ENCODE data around the gene SHROOM4.

DNA sequence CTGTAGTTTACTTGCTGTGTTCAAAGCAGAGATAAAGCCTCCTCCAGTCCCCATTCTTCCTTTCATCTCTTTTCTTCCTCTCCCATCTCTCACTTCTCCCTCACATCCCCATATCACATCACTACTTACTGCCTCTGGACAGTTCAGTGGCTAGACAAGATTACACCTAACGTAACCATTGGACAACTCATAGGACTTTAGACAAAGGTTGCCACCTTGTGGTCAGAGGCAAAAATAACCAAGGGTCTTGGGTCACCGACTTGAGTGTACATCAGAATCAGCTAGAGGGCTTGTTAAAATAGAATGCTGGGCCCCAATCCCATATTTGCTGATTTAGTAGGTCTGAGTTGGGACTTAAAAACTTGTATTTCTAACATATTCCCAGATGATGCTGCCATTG is 234.0 kb downstream of the SHROOM4 start:
- TF ChIP-seq, protein P1, sequence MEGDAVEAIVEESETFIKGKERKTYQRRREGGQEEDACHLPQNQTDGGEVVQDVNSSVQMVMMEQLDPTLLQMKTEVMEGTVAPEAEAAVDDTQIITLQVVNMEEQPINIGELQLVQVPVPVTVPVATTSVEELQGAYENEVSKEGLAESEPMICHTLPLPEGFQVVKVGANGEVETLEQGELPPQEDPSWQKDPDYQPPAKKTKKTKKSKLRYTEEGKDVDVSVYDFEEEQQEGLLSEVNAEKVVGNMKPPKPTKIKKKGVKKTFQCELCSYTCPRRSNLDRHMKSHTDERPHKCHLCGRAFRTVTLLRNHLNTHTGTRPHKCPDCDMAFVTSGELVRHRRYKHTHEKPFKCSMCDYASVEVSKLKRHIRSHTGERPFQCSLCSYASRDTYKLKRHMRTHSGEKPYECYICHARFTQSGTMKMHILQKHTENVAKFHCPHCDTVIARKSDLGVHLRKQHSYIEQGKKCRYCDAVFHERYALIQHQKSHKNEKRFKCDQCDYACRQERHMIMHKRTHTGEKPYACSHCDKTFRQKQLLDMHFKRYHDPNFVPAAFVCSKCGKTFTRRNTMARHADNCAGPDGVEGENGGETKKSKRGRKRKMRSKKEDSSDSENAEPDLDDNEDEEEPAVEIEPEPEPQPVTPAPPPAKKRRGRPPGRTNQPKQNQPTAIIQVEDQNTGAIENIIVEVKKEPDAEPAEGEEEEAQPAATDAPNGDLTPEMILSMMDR (IDR thresholded peaks at IDR 0.05) = peak; percentile 69
- TF ChIP-seq POLR2AphosphoS5 (IDR thresholded peaks at IDR 0.05; ENCODE audit: low read depth, low read length) (no peak), SIN3A (IDR thresholded peaks at IDR 0.05; ENCODE audit: borderline replicate concordance, insufficient read depth, low read depth, low read length) (no peak)
- TF ChIP-seq, protein P2, sequence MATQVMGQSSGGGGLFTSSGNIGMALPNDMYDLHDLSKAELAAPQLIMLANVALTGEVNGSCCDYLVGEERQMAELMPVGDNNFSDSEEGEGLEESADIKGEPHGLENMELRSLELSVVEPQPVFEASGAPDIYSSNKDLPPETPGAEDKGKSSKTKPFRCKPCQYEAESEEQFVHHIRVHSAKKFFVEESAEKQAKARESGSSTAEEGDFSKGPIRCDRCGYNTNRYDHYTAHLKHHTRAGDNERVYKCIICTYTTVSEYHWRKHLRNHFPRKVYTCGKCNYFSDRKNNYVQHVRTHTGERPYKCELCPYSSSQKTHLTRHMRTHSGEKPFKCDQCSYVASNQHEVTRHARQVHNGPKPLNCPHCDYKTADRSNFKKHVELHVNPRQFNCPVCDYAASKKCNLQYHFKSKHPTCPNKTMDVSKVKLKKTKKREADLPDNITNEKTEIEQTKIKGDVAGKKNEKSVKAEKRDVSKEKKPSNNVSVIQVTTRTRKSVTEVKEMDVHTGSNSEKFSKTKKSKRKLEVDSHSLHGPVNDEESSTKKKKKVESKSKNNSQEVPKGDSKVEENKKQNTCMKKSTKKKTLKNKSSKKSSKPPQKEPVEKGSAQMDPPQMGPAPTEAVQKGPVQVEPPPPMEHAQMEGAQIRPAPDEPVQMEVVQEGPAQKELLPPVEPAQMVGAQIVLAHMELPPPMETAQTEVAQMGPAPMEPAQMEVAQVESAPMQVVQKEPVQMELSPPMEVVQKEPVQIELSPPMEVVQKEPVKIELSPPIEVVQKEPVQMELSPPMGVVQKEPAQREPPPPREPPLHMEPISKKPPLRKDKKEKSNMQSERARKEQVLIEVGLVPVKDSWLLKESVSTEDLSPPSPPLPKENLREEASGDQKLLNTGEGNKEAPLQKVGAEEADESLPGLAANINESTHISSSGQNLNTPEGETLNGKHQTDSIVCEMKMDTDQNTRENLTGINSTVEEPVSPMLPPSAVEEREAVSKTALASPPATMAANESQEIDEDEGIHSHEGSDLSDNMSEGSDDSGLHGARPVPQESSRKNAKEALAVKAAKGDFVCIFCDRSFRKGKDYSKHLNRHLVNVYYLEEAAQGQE (IDR thresholded peaks at IDR 0.05; ENCODE audit: insufficient read depth in 1 of 2, low read depth in 2 of 2, low read length in 1 of 2) = no peak

All from Panc1 (cell line).